ENCODE results near the gene TTC24. TPM values are rescaled to one million over a fixed set of nuclear protein-coding genes. Genes with fewer than 3 reads are reported as not detected.

TTC24 gene
- total and polyA plus RNA-seq, 2 experiments from 2014 or later = not detected

- no peak for DNase-seq (ENCODE audit: low spot score)
- Histone ChIP-seq H4K20me1 (ENCODE audit: insufficient read depth, poor library complexity, severe bottlenecking) (no peaks in the 10 kb centered on the region), H3K4me1 (ENCODE audit: insufficient read depth) (no peaks in the 10 kb centered on the region), H3K27me3 (no peaks in the 10 kb centered on the region), H3K9me3 (ENCODE audit: low read depth) (no peaks in the 10 kb centered on the region), H3K27ac (no peak overlapping the region), H2AFZ (no peak overlapping the region), H3K36me3 (replicated peaks; ENCODE audit: insufficient read depth, low read depth) (no peaks in the 10 kb centered on the region), H3K4me2 (no peak overlapping the region), H3K4me3 (no peak overlapping the region), H3K79me2 (no peaks in the 10 kb centered on the region), H3K9me2 (replicated peaks; ENCODE audit: insufficient read depth) (no peaks in the 10 kb centered on the region)
- 86% methylated on average over 1 of the region's 1 CpG for WGBS (ENCODE audit: low lambda C conversion rate, missing lambda C conversion rate)
- no peak for TF ChIP-seq CTCF (IDR thresholded peaks at IDR 0.05; ENCODE audit: poor library complexity)
- TF ChIP-seq EZH2phosphoT487 (IDR thresholded peaks at IDR 0.05; ENCODE audit: low read depth, severe bottlenecking, unreplicated experiment) = no peak
- TF ChIP-seq EZH2 (IDR thresholded peaks at IDR 0.05; ENCODE audit: borderline replicate concordance) = no peak
Observed at GRCh38 chr1:156543066-156543465, 36.5 kb upstream of the TTC24 start.

GRCh38 chr1:156544592-156545102, 34.9 kb upstream of the TTC24 start:
- WGBS (ENCODE audit: low lambda C conversion rate, missing lambda C conversion rate) = 91% methylated on average over 3 of the region's 3 CpGs
- no peak for DNase-seq (ENCODE audit: low spot score)
- Histone ChIP-seq H4K20me1 (ENCODE audit: insufficient read depth, poor library complexity, severe bottlenecking) (no peaks in the 10 kb centered on the region), H3K9me2 (replicated peaks; ENCODE audit: insufficient read depth) (no peaks in the 10 kb centered on the region), H3K4me3 (no peak overlapping the region), H3K27ac (no peak overlapping the region), H3K79me2 (no peaks in the 10 kb centered on the region), H2AFZ (no peak overlapping the region), H3K4me2 (no peak overlapping the region), H3K36me3 (replicated peaks; ENCODE audit: insufficient read depth, low read depth) (no peaks in the 10 kb centered on the region), H3K27me3 (no peaks in the 10 kb centered on the region), H3K9me3 (ENCODE audit: low read depth) (no peaks in the 10 kb centered on the region), H3K4me1 (ENCODE audit: insufficient read depth) (no peaks in the 10 kb centered on the region)
- no peak for TF ChIP-seq CTCF (IDR thresholded peaks at IDR 0.05; ENCODE audit: poor library complexity)
- TF ChIP-seq EZH2phosphoT487 (IDR thresholded peaks at IDR 0.05; ENCODE audit: low read depth, severe bottlenecking, unreplicated experiment) = no peak
- no peak for TF ChIP-seq EZH2 (IDR thresholded peaks at IDR 0.05; ENCODE audit: borderline replicate concordance)

GRCh38 chr1:156546267-156546666, 33.3 kb upstream of the TTC24 start:
- H3K79me2 ChIP-seq = no peaks in the 10 kb centered on the region
- H2AFZ ChIP-seq = no peak overlapping the region
- no peak overlapping the region for H3K4me3 ChIP-seq
- no peaks in the 10 kb centered on the region for H3K27me3 ChIP-seq
- TF ChIP-seq CTCF (IDR thresholded peaks at IDR 0.05; ENCODE audit: poor library complexity) = no peak
- TF ChIP-seq EZH2phosphoT487 (IDR thresholded peaks at IDR 0.05; ENCODE audit: low read depth, severe bottlenecking, unreplicated experiment) = no peak
- TF ChIP-seq EZH2 (IDR thresholded peaks at IDR 0.05; ENCODE audit: borderline replicate concordance) = no peak
- no peaks in the 10 kb centered on the region for H3K9me3 ChIP-seq (ENCODE audit: low read depth)
- no peaks in the 10 kb centered on the region for H3K9me2 ChIP-seq (replicated peaks; ENCODE audit: insufficient read depth)
- H4K20me1 ChIP-seq (ENCODE audit: insufficient read depth, poor library complexity, severe bottlenecking) = no peaks in the 10 kb centered on the region
- DNase-seq (ENCODE audit: low spot score) = no peak
- no peaks in the 10 kb centered on the region for H3K4me1 ChIP-seq (ENCODE audit: insufficient read depth)
- no peak overlapping the region for H3K4me2 ChIP-seq
- 99% methylated on average over 3 of the region's 3 CpGs for WGBS (ENCODE audit: low lambda C conversion rate, missing lambda C conversion rate)
- no peaks in the 10 kb centered on the region for H3K36me3 ChIP-seq (replicated peaks; ENCODE audit: insufficient read depth, low read depth)
- H3K27ac ChIP-seq = no peak overlapping the region

- no peak overlapping the region for H3K4me3 ChIP-seq
Observed at GRCh38 chr1:156547434-156547833, 32.1 kb upstream of the TTC24 start.

More at GRCh38 chr1:156547434-156547833, 32.1 kb upstream of the TTC24 start:
- Histone ChIP-seq H3K27ac (no peak overlapping the region), H3K27me3 (no peaks in the 10 kb centered on the region), H3K4me1 (ENCODE audit: insufficient read depth) (no peaks in the 10 kb centered on the region), H3K36me3 (replicated peaks; ENCODE audit: insufficient read depth, low read depth) (no peaks in the 10 kb centered on the region), H3K9me2 (replicated peaks; ENCODE audit: insufficient read depth) (no peaks in the 10 kb centered on the region), H4K20me1 (ENCODE audit: insufficient read depth, poor library complexity, severe bottlenecking) (no peaks in the 10 kb centered on the region), H3K9me3 (ENCODE audit: low read depth) (no peaks in the 10 kb centered on the region), H3K4me2 (no peak overlapping the region), H2AFZ (no peak overlapping the region), H3K79me2 (no peaks in the 10 kb centered on the region)
- TF ChIP-seq CTCF (IDR thresholded peaks at IDR 0.05; ENCODE audit: poor library complexity) (no peak), EZH2 (IDR thresholded peaks at IDR 0.05; ENCODE audit: borderline replicate concordance) (no peak), EZH2phosphoT487 (IDR thresholded peaks at IDR 0.05; ENCODE audit: low read depth, severe bottlenecking, unreplicated experiment) (no peak)
- WGBS (ENCODE audit: low lambda C conversion rate, missing lambda C conversion rate) = 98% methylated on average over 4 of the region's 4 CpGs
- DNase-seq (ENCODE audit: low spot score) = no peak

All from hepatocyte (in vitro differentiated cells).